ENCODE data around the gene TAS1R2.
"Not testable (repeated sequence)": the region's sequence is repeated elsewhere in the genome, so short reads cannot be mapped to it uniquely, and the experiment has no call there.

Gene TAS1R2

GRCh38 chr1:18883636-18884418, 24.4 kb upstream of the TAS1R2 start:
- peak; percentile 86 for DNase-seq (ENCODE audit: low read depth, low spot score)

GRCh38 chr1:18883079-18883478, 23.6 kb upstream of the TAS1R2 start:
- no peak for DNase-seq (ENCODE audit: low read depth, low spot score)

GRCh38 chr1:18882486-18882885, 23.0 kb upstream of the TAS1R2 start:
- DNase-seq (ENCODE audit: low read depth, low spot score): no peak

GRCh38 chr1:18881642-18882431, 22.4 kb upstream of the TAS1R2 start:
- DNase-seq (ENCODE audit: low read depth, low spot score): no peak

GRCh38 chr1:18881164-18881563, 21.7 kb upstream of the TAS1R2 start:
- DNase-seq (ENCODE audit: low read depth, low spot score): no peak

GRCh38 chr1:18880585-18880984, 21.1 kb upstream of the TAS1R2 start:
- no peak for DNase-seq (ENCODE audit: low read depth, low spot score)

GRCh38 chr1:18879791-18880309, 20.4 kb upstream of the TAS1R2 start:
- DNase-seq (ENCODE audit: low read depth, low spot score): peak; percentile 71

GRCh38 chr1:18879215-18879790, 19.8 kb upstream of the TAS1R2 start:
- no peak for DNase-seq (ENCODE audit: low read depth, low spot score)

- DNase-seq (ENCODE audit: low read depth, low spot score): no peak
Observed at GRCh38 chr1:18878538-18879214, 19.2 kb upstream of the TAS1R2 start.

GRCh38 chr1:18877282-18877681, 17.8 kb upstream of the TAS1R2 start:
- DNase-seq (ENCODE audit: low read depth, low spot score): no peak

GRCh38 chr1:18876210-18876609, 16.8 kb upstream of the TAS1R2 start:
- DNase-seq (ENCODE audit: low read depth, low spot score): no peak

- DNase-seq (ENCODE audit: low read depth, low spot score): no peak
Observed at GRCh38 chr1:18875796-18876128, 16.3 kb upstream of the TAS1R2 start.

GRCh38 chr1:18875107-18875795, 15.8 kb upstream of the TAS1R2 start:
- DNase-seq (ENCODE audit: low read depth, low spot score): peak; percentile 94

GRCh38 chr1:18874600-18874999, 15.1 kb upstream of the TAS1R2 start:
- DNase-seq (ENCODE audit: low read depth, low spot score): no peak

- no peak for DNase-seq (ENCODE audit: low read depth, low spot score)
Observed at GRCh38 chr1:18874036-18874435, 14.6 kb upstream of the TAS1R2 start.

- no peak for DNase-seq (ENCODE audit: low read depth, low spot score)
Observed at GRCh38 chr1:18872071-18872611, 12.7 kb upstream of the TAS1R2 start.

- DNase-seq (ENCODE audit: low read depth, low spot score): no peak
Observed at GRCh38 chr1:18871401-18872070, 12.1 kb upstream of the TAS1R2 start.

GRCh38 chr1:18870957-18871356, 11.5 kb upstream of the TAS1R2 start:
- DNase-seq (ENCODE audit: low read depth, low spot score): no peak

- DNase-seq (ENCODE audit: low read depth, low spot score): not testable (repeated sequence)
Observed at GRCh38 chr1:18870595-18870865, 11.1 kb upstream of the TAS1R2 start.

- DNase-seq (ENCODE audit: low read depth, low spot score): peak; percentile 37
Observed at GRCh38 chr1:18869847-18870594, 10.6 kb upstream of the TAS1R2 start.
